GM21619 (cell line): ENCODE results near the gene TRIAP1.

Experiments used
- ATAC-seq: cut with Tn5 transposase; IDR thresholded peaks from one replicate; pipeline ENCODE4 v1.9.1; 2021; ENCODE audit not compliant: unreplicated experiment

Gene TRIAP1

GRCh38 chr12:120432772-120433525 is 13.2 kb downstream of the TRIAP1 start:
- no peak for ATAC-seq

GRCh38 chr12:120429368-120429767 is 16.8 kb downstream of the TRIAP1 start:
- no peak for ATAC-seq

- ATAC-seq, result no peak
Measured at GRCh38 chr12:120428597-120429229, 17.5 kb downstream of the TRIAP1 start.

- ATAC-seq, result no peak
Measured at GRCh38 chr12:120425797-120426196, 20.4 kb downstream of the TRIAP1 start.

GRCh38 chr12:120422892-120423456 is 23.2 kb downstream of the TRIAP1 start:
- ATAC-seq, result no peak

GRCh38 chr12:120421701-120422100 is 24.5 kb downstream of the TRIAP1 start:
- ATAC-seq, result no peak

- ATAC-seq, result no peak
Measured at GRCh38 chr12:120417917-120418580, 28.1 kb downstream of the TRIAP1 start.

- no peak for ATAC-seq
Measured at GRCh38 chr12:120416490-120417216, 29.5 kb downstream of the TRIAP1 start.

GRCh38 chr12:120413901-120414695 is 32.1 kb downstream of the TRIAP1 start:
- no peak for ATAC-seq

- no peak for ATAC-seq
Measured at GRCh38 chr12:120412421-120412820, 33.8 kb downstream of the TRIAP1 start.

GRCh38 chr12:120408771-120409170 is 37.4 kb downstream of the TRIAP1 start:
- no peak for ATAC-seq

- no peak for ATAC-seq
Measured at GRCh38 chr12:120406553-120406952, 39.6 kb downstream of the TRIAP1 start.

GRCh38 chr12:120406069-120406468 is 40.1 kb downstream of the TRIAP1 start:
- no peak for ATAC-seq

GRCh38 chr12:120404271-120404670 is 41.9 kb downstream of the TRIAP1 start:
- no peak for ATAC-seq

GRCh38 chr12:120403869-120404268 is 42.3 kb downstream of the TRIAP1 start:
- no peak for ATAC-seq

- ATAC-seq, result no peak
Measured at GRCh38 chr12:120402217-120402616, 44.0 kb downstream of the TRIAP1 start.

GRCh38 chr12:120399531-120399930 is 46.7 kb downstream of the TRIAP1 start:
- no peak for ATAC-seq

- no peak for ATAC-seq
Measured at GRCh38 chr12:120397824-120398540, 48.2 kb downstream of the TRIAP1 start.

GRCh38 chr12:120394483-120395367 is 51.5 kb downstream of the TRIAP1 start:
- no peak for ATAC-seq
